GM23338 (cell line): Measurements from ENCODE around the gene ARID1B.

ENCODE experiments used
- EZH2 ChIP-seq: fragments of 200-600 bp; sonication (generic); IDR thresholded peaks from one replicate; pipeline ENCODE4 v1.8.0; 2017; ENCODE audit warnings: antibody characterized with exemption, mild to moderate bottlenecking, low read depth; ENCODE audit not compliant: unreplicated experiment
- EZH2phosphoT487 ChIP-seq: fragments of 200-600 bp; sonication (generic); IDR thresholded peaks from one replicate; pipeline ENCODE4 v1.8.1; 2018; ENCODE audit warnings: antibody characterized with exemption; ENCODE audit not compliant: unreplicated experiment
- JUNB ChIP-seq: IDR thresholded peaks from one replicate; pipeline ENCODE4 v1.6.1; 2016; ENCODE audit warnings: antibody characterized with exemption; ENCODE audit not compliant: unreplicated experiment
- ZNF114 ChIP-seq: fragments of 250-450 bp; sonication (Bioruptor Pico); IDR thresholded peaks from 2 replicates; pipeline ENCODE4 v1.5.0; 2020; ENCODE audit warnings: mild to moderate bottlenecking, moderate library complexity
- ZNF331 ChIP-seq: fragments of 250-450 bp; sonication (Bioruptor Pico); IDR thresholded peaks from 2 replicates; pipeline ENCODE4 v1.5.0; 2020; ENCODE audit warnings: low read depth, mild to moderate bottlenecking, moderate library complexity
- TF ChIP-seq, protein P1 (sequence below), 2 experiments: fragments of 200-600 bp in 1 of 2; sonication (generic) in 1 of 2; conservative IDR thresholded peaks; 2 replicates each; pipeline versions ENCODE4 v1.5.1 to v1.6.1; 2016 to 2017; ENCODE audit warnings: antibody characterized with exemption in 2 of 2, low read depth in 2 of 2, mild to moderate bottlenecking in 2 of 2, moderate library complexity in 1 of 2
- TF ChIP-seq, protein P2 (sequence below): IDR thresholded peaks from one replicate; pipeline ENCODE4 v1.6.1; 2018; ENCODE audit warnings: antibody characterized with exemption; ENCODE audit not compliant: unreplicated experiment

DNA sequence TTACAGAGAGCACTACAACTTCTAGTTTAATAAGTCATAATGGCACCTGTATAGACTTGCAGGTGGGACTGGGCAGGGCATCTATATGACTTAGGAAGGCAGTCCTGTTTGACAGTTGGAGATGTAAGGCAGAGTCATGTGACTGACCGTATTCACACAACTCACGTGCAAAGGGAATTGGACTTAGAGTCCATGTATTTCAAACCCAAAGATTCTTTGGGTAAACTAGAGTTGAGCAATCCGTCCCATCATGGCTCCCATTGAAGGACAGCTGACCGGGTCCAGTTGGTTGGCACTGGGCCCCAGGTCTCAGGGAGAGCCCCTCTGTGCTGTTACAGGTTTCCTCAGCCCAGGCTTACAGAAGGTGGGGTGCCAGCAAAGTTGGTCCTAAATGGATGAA lies 121.9 kb downstream of the ARID1B start:
- no peak for TF ChIP-seq EZH2phosphoT487
- TF ChIP-seq EZH2 = no peak
- TF ChIP-seq, protein P1, sequence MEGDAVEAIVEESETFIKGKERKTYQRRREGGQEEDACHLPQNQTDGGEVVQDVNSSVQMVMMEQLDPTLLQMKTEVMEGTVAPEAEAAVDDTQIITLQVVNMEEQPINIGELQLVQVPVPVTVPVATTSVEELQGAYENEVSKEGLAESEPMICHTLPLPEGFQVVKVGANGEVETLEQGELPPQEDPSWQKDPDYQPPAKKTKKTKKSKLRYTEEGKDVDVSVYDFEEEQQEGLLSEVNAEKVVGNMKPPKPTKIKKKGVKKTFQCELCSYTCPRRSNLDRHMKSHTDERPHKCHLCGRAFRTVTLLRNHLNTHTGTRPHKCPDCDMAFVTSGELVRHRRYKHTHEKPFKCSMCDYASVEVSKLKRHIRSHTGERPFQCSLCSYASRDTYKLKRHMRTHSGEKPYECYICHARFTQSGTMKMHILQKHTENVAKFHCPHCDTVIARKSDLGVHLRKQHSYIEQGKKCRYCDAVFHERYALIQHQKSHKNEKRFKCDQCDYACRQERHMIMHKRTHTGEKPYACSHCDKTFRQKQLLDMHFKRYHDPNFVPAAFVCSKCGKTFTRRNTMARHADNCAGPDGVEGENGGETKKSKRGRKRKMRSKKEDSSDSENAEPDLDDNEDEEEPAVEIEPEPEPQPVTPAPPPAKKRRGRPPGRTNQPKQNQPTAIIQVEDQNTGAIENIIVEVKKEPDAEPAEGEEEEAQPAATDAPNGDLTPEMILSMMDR (conservative IDR thresholded peaks at IDR 0.05; ENCODE audit: low read depth in 2 of 2) = no peak
- TF ChIP-seq, protein P2, sequence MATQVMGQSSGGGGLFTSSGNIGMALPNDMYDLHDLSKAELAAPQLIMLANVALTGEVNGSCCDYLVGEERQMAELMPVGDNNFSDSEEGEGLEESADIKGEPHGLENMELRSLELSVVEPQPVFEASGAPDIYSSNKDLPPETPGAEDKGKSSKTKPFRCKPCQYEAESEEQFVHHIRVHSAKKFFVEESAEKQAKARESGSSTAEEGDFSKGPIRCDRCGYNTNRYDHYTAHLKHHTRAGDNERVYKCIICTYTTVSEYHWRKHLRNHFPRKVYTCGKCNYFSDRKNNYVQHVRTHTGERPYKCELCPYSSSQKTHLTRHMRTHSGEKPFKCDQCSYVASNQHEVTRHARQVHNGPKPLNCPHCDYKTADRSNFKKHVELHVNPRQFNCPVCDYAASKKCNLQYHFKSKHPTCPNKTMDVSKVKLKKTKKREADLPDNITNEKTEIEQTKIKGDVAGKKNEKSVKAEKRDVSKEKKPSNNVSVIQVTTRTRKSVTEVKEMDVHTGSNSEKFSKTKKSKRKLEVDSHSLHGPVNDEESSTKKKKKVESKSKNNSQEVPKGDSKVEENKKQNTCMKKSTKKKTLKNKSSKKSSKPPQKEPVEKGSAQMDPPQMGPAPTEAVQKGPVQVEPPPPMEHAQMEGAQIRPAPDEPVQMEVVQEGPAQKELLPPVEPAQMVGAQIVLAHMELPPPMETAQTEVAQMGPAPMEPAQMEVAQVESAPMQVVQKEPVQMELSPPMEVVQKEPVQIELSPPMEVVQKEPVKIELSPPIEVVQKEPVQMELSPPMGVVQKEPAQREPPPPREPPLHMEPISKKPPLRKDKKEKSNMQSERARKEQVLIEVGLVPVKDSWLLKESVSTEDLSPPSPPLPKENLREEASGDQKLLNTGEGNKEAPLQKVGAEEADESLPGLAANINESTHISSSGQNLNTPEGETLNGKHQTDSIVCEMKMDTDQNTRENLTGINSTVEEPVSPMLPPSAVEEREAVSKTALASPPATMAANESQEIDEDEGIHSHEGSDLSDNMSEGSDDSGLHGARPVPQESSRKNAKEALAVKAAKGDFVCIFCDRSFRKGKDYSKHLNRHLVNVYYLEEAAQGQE = no peak
- no peak for TF ChIP-seq ZNF331
- no peak for TF ChIP-seq JUNB
- TF ChIP-seq ZNF114 = no peak
